KMS-11 (cell line): Measurements from ENCODE around the gene CCDC183.

Experiments used
- H2AFZ ChIP-seq: fragments of 200-600 bp; sonication (generic); 2 replicates; pipeline ENCODE4 v1.6.1; 2016; ENCODE audit warnings: antibody characterized with exemption, mixed run types, low read depth
- H3K27ac ChIP-seq: fragments of 200-600 bp; sonication (generic); 2 replicates; pipeline ENCODE4 v1.6.1; 2016; ENCODE audit warnings: mild to moderate bottlenecking, mixed run types
- H3K27me3 ChIP-seq: fragments of 200-600 bp; sonication (generic); 2 replicates; pipeline ENCODE4 v1.6.1; 2017; ENCODE audit warnings: mild to moderate bottlenecking, low read depth, mixed run types, moderate library complexity; ENCODE audit not compliant: insufficient read depth
- H3K36me3 ChIP-seq: fragments of 200-600 bp; sonication (generic); 2 replicates; pipeline ENCODE4 v1.6.1; 2017; ENCODE audit warnings: mild to moderate bottlenecking, mixed run types; ENCODE audit not compliant: insufficient read depth
- H3K4me1 ChIP-seq: fragments of 200-600 bp; sonication (generic); 2 replicates; pipeline ENCODE4 v1.6.1; 2016; ENCODE audit warnings: mild to moderate bottlenecking, low read depth, mixed run types; ENCODE audit not compliant: poor library complexity, severe bottlenecking
- H3K4me2 ChIP-seq: fragments of 200-600 bp; sonication (generic); 2 replicates; pipeline ENCODE4 v1.7.0; 2016; ENCODE audit warnings: mild to moderate bottlenecking, mixed run types
- H3K4me3 ChIP-seq: fragments of 200-600 bp; sonication (generic); IDR thresholded peaks from 2 replicates; pipeline ENCODE4 v1.6.1; 2017; ENCODE audit warnings: low read depth, low read length, mixed read lengths; ENCODE audit not compliant: insufficient read depth
- H3K79me2 ChIP-seq: fragments of 200-600 bp; sonication (generic); 2 replicates; pipeline ENCODE4 v1.6.1; 2016; ENCODE audit warnings: low read depth, mixed run types; ENCODE audit not compliant: insufficient read depth
- H3K9ac ChIP-seq: fragments of 200-600 bp; sonication (generic); 2 replicates; pipeline ENCODE4 v1.6.1; 2016; ENCODE audit warnings: mild to moderate bottlenecking, mixed run types
- H4K20me1 ChIP-seq: fragments of 200-600 bp; sonication (generic); 2 replicates; pipeline ENCODE4 v1.6.1; 2016; ENCODE audit warnings: mild to moderate bottlenecking, mixed run types; ENCODE audit not compliant: insufficient read depth
- TF ChIP-seq, protein P1 (sequence below): fragments of 200-600 bp; sonication (generic); conservative IDR thresholded peaks from 2 replicates; pipeline ENCODE4 v1.6.1; 2017; ENCODE audit warnings: low read depth, mild to moderate bottlenecking, antibody characterized with exemption, low read length, moderate library complexity, mixed read lengths

Gene CCDC183

DNA sequence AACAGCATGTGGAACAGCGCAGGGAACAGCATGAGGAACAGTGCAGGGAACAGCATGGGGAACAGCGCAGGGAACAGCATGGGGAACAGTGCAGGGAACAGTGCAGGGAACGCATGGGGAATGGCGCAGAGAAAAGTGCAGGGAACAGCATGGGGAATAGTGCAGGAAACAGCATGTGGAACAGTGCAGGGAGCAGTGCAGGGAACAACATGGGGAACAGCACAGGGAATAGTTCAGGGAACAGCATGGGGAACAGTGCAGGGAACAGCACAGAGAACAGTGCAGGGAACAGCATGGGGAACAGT, 40.1 kb upstream of the CCDC183 start:
- Histone ChIP-seq H3K36me3 (no peaks in the 10 kb centered on the region), H3K9ac (no peak overlapping the region), H4K20me1 (no peaks in the 10 kb centered on the region), H3K79me2 (no peaks in the 10 kb centered on the region), H3K4me1 (peaks cover 6% of the 10 kb centered on the region), H3K27me3 (peaks cover 48% of the 10 kb centered on the region), H3K27ac (no peak overlapping the region), H3K4me3 (no peak overlapping the region), H3K4me2 (no peak overlapping the region), H2AFZ (no peak overlapping the region)
- TF ChIP-seq, protein P1, sequence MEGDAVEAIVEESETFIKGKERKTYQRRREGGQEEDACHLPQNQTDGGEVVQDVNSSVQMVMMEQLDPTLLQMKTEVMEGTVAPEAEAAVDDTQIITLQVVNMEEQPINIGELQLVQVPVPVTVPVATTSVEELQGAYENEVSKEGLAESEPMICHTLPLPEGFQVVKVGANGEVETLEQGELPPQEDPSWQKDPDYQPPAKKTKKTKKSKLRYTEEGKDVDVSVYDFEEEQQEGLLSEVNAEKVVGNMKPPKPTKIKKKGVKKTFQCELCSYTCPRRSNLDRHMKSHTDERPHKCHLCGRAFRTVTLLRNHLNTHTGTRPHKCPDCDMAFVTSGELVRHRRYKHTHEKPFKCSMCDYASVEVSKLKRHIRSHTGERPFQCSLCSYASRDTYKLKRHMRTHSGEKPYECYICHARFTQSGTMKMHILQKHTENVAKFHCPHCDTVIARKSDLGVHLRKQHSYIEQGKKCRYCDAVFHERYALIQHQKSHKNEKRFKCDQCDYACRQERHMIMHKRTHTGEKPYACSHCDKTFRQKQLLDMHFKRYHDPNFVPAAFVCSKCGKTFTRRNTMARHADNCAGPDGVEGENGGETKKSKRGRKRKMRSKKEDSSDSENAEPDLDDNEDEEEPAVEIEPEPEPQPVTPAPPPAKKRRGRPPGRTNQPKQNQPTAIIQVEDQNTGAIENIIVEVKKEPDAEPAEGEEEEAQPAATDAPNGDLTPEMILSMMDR, result no peak

DNA sequence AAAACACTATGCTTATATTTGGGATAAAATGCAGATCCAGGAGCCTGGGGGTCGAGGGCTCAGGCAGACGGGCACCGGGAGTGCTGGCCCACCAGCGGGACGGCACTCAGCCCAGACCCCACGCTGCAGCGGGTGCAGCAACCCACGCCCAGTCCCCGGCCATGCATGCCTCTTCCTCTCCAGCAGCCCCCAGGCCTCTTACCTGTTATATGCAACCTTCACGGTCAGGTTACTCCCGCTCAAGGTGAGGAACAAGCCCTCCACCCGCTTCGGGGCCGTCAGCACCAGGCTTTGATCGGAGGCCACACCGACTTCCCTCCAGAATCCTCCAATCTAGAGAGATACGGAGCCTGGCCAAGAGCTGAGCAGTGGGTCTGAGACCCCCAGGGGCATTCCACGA, 39.3 kb upstream of the CCDC183 start:
- H3K4me1 ChIP-seq, result peaks cover 9% of the 10 kb centered on the region
- no peak overlapping the region for H2AFZ ChIP-seq
- H3K36me3 ChIP-seq, result no peaks in the 10 kb centered on the region
- no peak overlapping the region for H3K9ac ChIP-seq
- no peak overlapping the region for H3K4me3 ChIP-seq
- no peaks in the 10 kb centered on the region for H3K79me2 ChIP-seq
- no peaks in the 10 kb centered on the region for H4K20me1 ChIP-seq
- TF ChIP-seq, protein P1, result no peak
- H3K27ac ChIP-seq, result no peak overlapping the region
- peaks cover 41% of the 10 kb centered on the region for H3K27me3 ChIP-seq
- no peak overlapping the region for H3K4me2 ChIP-seq

DNA sequence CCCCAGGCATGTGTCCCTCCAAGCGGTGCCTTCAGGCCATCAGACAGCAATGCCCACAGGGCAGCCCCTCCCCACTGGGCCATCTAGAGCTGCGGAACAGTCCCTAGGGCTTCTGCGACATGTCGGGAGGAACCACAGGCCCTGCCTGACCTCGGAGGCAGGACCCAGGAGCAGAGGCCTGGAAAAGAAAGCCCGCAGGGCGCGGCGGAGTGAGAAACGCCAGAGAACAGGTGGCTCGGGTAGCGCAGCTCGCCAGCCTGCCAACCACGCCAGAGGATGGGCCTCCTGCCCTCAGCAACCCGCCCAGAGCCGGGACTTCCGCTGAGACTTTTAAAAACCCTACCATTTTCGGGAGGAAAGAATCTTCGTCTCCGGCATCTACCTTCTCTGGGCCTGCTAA, 38.8 kb upstream of the CCDC183 start:
- H3K27me3 ChIP-seq, result peaks cover 37% of the 10 kb centered on the region
- no peak overlapping the region for H3K27ac ChIP-seq
- H3K79me2 ChIP-seq, result no peaks in the 10 kb centered on the region
- peaks cover 10% of the 10 kb centered on the region for H3K4me1 ChIP-seq
- no peaks in the 10 kb centered on the region for H3K36me3 ChIP-seq
- H2AFZ ChIP-seq, result no peak overlapping the region
- TF ChIP-seq, protein P1, result no peak
- H4K20me1 ChIP-seq, result no peaks in the 10 kb centered on the region
- no peak overlapping the region for H3K9ac ChIP-seq
- no peak overlapping the region for H3K4me3 ChIP-seq
- H3K4me2 ChIP-seq, result no peak overlapping the region

DNA sequence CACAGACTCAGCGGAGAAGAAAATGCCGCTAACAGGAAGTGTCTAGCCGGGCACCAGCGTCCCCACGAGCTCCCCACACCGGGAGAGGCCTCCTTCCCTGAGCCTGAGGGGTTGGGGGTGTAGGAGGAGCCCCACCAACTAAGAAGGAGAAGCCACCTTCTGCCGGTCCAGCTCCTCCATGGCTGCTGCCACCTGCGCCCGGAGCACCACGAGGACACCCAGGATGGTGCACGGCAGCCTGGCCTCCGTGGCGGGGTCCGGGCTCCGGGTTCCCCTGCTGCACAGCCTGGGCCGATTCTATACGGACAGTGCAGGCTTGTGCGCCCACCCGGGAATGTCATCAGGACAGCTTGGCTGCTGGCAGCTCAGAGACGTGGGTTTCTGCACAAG, 38.4 kb upstream of the CCDC183 start:
- TF ChIP-seq, protein P1, result no peak
- no peak overlapping the region for H3K9ac ChIP-seq
- H3K27me3 ChIP-seq, result peaks cover 37% of the 10 kb centered on the region
- H3K79me2 ChIP-seq, result no peaks in the 10 kb centered on the region
- no peak overlapping the region for H3K4me2 ChIP-seq
- H2AFZ ChIP-seq, result no peak overlapping the region
- H4K20me1 ChIP-seq, result no peaks in the 10 kb centered on the region
- peaks cover 14% of the 10 kb centered on the region for H3K4me1 ChIP-seq
- H3K36me3 ChIP-seq, result no peaks in the 10 kb centered on the region
- H3K27ac ChIP-seq, result no peak overlapping the region
- H3K4me3 ChIP-seq, result no peak overlapping the region

DNA sequence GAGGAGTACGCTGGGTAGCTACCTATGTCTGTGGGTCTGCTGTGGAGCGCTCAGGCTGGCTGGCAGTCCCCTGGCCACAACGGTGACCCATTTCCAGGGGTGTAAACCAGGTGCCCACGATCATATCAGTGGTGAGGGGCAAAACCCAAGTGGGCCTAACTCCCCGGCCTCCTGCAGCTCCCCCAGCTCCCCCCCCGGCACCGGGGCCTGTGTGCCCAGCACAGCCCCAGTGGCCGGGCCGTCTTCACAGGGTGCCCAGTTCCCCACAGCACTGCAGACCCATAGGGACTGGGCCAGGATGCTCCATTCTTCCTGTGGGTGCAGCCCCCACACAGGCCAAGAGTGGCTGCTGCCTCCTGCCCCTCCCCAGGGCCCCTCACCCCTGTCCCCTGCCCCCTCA, 37.1 kb upstream of the CCDC183 start:
- H3K36me3 ChIP-seq, result no peaks in the 10 kb centered on the region
- H3K4me3 ChIP-seq, result no peak overlapping the region
- peaks cover 29% of the 10 kb centered on the region for H3K27me3 ChIP-seq
- no peak overlapping the region for H3K27ac ChIP-seq
- H2AFZ ChIP-seq, result no peak overlapping the region
- no peak overlapping the region for H3K4me2 ChIP-seq
- peaks cover 16% of the 10 kb centered on the region for H3K4me1 ChIP-seq
- no peaks in the 10 kb centered on the region for H3K79me2 ChIP-seq
- no peaks in the 10 kb centered on the region for H4K20me1 ChIP-seq
- no peak overlapping the region for H3K9ac ChIP-seq
- TF ChIP-seq, protein P1, result no peak
